ENCODE results near the gene TLE1.
"Not testable (repeated sequence)": the region's sequence is repeated elsewhere in the genome, so short reads cannot be mapped to it uniquely, and the experiment has no call there.

DNA sequence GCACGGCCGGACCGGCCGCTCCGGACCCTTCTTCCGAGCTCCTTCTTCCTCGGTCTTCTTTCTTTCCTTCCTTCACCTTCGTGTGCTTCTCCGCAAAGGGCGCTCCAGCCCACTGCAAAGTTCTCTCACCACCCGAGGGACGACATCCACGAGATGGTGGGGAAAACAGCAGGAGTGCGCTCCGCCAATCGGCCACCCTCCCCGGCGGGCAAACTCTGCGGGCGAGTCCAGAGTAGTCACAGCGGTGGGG, 329 bp downstream of the TLE1 start:
- not testable (repeated sequence) for TF ChIP-seq EP300, CTCF (IDR thresholded peaks at IDR 0.05)
